IPS-NIHi7 (cell line): ENCODE data around the gene CYS1.
"Not testable (repeated sequence)": the region's sequence is repeated elsewhere in the genome, so short reads cannot be mapped to it uniquely, and the experiment has no call there.

Experiments used
- DNase-seq: peaks from one replicate; pipeline ENCODE4 v3.0.0; 2012; ENCODE audit warnings: mixed read lengths; ENCODE audit errors: extremely low spot score

CYS1 gene

GRCh38 chr2:10013651-10014417, 66.4 kb downstream of the CYS1 start:
- DNase-seq, result not testable (repeated sequence)

- DNase-seq, result no peak
Observed at GRCh38 chr2:10012963-10013461, 67.2 kb downstream of the CYS1 start.

- DNase-seq, result not testable (repeated sequence)
Observed at GRCh38 chr2:10012366-10012962, 67.7 kb downstream of the CYS1 start.

GRCh38 chr2:10011606-10012325, 68.4 kb downstream of the CYS1 start:
- DNase-seq, result not testable (repeated sequence)

- not testable (repeated sequence) for DNase-seq
Observed at GRCh38 chr2:10010861-10011605, 69.2 kb downstream of the CYS1 start.

- DNase-seq, result no peak
Observed at GRCh38 chr2:10009811-10010781, 70.1 kb downstream of the CYS1 start.

- no peak for DNase-seq
Observed at GRCh38 chr2:10009271-10009810, 70.9 kb downstream of the CYS1 start.

GRCh38 chr2:10008809-10009176, 71.4 kb downstream of the CYS1 start:
- DNase-seq, result no peak

GRCh38 chr2:10007921-10008808, 72.0 kb downstream of the CYS1 start:
- no peak for DNase-seq

- no peak for DNase-seq
Observed at GRCh38 chr2:10007435-10007834, 72.8 kb downstream of the CYS1 start.
